Right cardiac atrium (tissue), 5 donors: ENCODE measurements around the gene CEP290. TPM values are rescaled to one million over a fixed set of nuclear protein-coding genes. Genes with fewer than 3 reads are reported as not detected.

ENCODE experiments used
- ATAC-seq, 2 donors: fragments of 200-7000 bp; cut with Tn5 transposase; one replicate each; pipeline versions ENCODE4 v1.8.0 to v1.9.1; 2020; ENCODE audit warnings: moderate library complexity in 2 of 2, mild to moderate bottlenecking in 1 of 2
- DNase-seq, 3 donors: peaks; one replicate each; pipeline ENCODE4 v3.0.0-alpha.2; 2020
- H3K27ac ChIP-seq: one replicate; pipeline ENCODE4 v1.5.1; 2013; ENCODE audit warnings: mild to moderate bottlenecking, low read length, control low read depth, moderate library complexity
- H3K27me3 ChIP-seq: one replicate; pipeline ENCODE4 v1.6.1; 2013; ENCODE audit not compliant: control insufficient read depth, insufficient read depth
- H3K4me1 ChIP-seq: one replicate; pipeline ENCODE4 v1.6.1; 2013; ENCODE audit warnings: low read length; ENCODE audit not compliant: control insufficient read depth, insufficient read depth
- H3K4me3 ChIP-seq: one replicate; pipeline ENCODE4 v1.5.1; 2013; ENCODE audit warnings: low read length, control low read depth
- H3K9me3 ChIP-seq: one replicate; pipeline ENCODE4 v1.6.1; 2013; ENCODE audit warnings: low read length; ENCODE audit not compliant: control insufficient read depth
- WGBS: extraction: QIAGEN DNeasy Blood & Tissue Kit; methylation state at CpG from one replicate; pipeline ENCODE4 v1.1.7; 2013; 5-methylcytosine and 5-hydroxymethylcytosine counted together
- intact Hi-C, 4 donors: fragments of 100-400 bp; cut with DNase I; formaldehyde crosslinking; loops; one replicate each; pipeline versions ENCODE4 v1.11.0 to v1.14.0; 2022 to 2023
- polyA plus RNA-seq: library from polyadenylated mRNA; stranded (reverse); fragments of 200-250 nt; gene quantifications from one replicate; pipeline ENCODE4 v1.2.3, GENCODE V29; 2013
- total RNA-seq, 4 donors: library from RNA; stranded (reverse); fragmentation: NEBNext Ultra II Directional; extraction: Animal tissue kit (Norgen Biotek cat#: 25700); gene quantifications; one replicate each; pipeline ENCODE4 v1.2.1, GENCODE V29; 2021
- donor health status: healthy with polysubstance abuse.
- donor health status: DM: no; HTN: yes; CAD: no.
- donor health status: DM: no; HTN: no; CAD: no.
- donor health status: DM: no; HTN: yes; CAD: no; lungs with severe emphysema.
- donor health status: DM: yes; HTN: yes; CAD: no.

CEP290 gene
- total and polyA plus RNA-seq, 5 donors: 4.4 to 10.4 (median 6.6) TPM

- H3K27me3 ChIP-seq: no peaks in the 10 kb centered on the region
- H3K9me3 ChIP-seq: no peaks in the 10 kb centered on the region
- no peak overlapping the region for H3K27ac ChIP-seq
- intact Hi-C loops: no loop called here
- DNase-seq (no peak), ATAC-seq (no peak)
- H3K4me1 ChIP-seq: no peaks in the 10 kb centered on the region
- 98% methylated on average over 2 of the region's 2 CpGs for WGBS
- H3K4me3 ChIP-seq: no peak overlapping the region
Measured at GRCh38 chr12:88167384-88167783, 25.5 kb upstream of the CEP290 start.

- Histone ChIP-seq H3K4me3 (no peak overlapping the region), H3K9me3 (no peaks in the 10 kb centered on the region), H3K4me1 (no peaks in the 10 kb centered on the region), H3K27me3 (no peaks in the 10 kb centered on the region), H3K27ac (no peak overlapping the region)
- ATAC-seq (no peak), DNase-seq (no peak)
- 75% methylated on average over 1 of the region's 1 CpG for WGBS
- intact Hi-C loops: no loop called here
Measured at GRCh38 chr12:88166179-88166578, 24.3 kb upstream of the CEP290 start.

- WGBS: 95% methylated on average over 2 of the region's 2 CpGs
- Histone ChIP-seq H3K9me3 (no peaks in the 10 kb centered on the region), H3K27ac (no peak overlapping the region), H3K4me3 (no peak overlapping the region), H3K4me1 (no peaks in the 10 kb centered on the region), H3K27me3 (no peaks in the 10 kb centered on the region)
- DNase-seq (no peak), ATAC-seq (no peak)
- intact Hi-C loops: no loop called here
Measured at GRCh38 chr12:88163371-88163770, 21.5 kb upstream of the CEP290 start.

- 98% methylated on average over 1 of the region's 1 CpG for WGBS
- Histone ChIP-seq H3K9me3 (no peaks in the 10 kb centered on the region), H3K4me3 (no peak overlapping the region), H3K27ac (no peak overlapping the region), H3K27me3 (no peaks in the 10 kb centered on the region), H3K4me1 (no peaks in the 10 kb centered on the region)
- intact Hi-C loops: loop anchor here in 1 of 4 donors (10.0 kb wide), 1 partner anchor 839 kb away; no protein-coding TSS in a partner anchor
- DNase-seq (no peak), ATAC-seq (no peak)
Measured at GRCh38 chr12:88156075-88156654, 14.3 kb upstream of the CEP290 start.

GRCh38 chr12:88153959-88154358 lies 12.1 kb upstream of the CEP290 start:
- ATAC-seq: no peak
- intact Hi-C loops: loop anchor here in 2 of 4 donors (5.0 to 10.0 kb wide), 2 partner anchors 841 to 843 kb away; no protein-coding TSS in a partner anchor

GRCh38 chr12:88150063-88150462 lies 8.2 kb upstream of the CEP290 start:
- WGBS: 96% methylated on average over 2 of the region's 2 CpGs
- intact Hi-C loops: loop anchor here in 2 of 4 donors (5.0 to 10.0 kb wide), 2 partner anchors 845 to 847 kb away; no protein-coding TSS in a partner anchor

More at GRCh38 chr12:88153959-88154358, 12.1 kb upstream of the CEP290 start:
- Histone ChIP-seq H3K27me3 (no peaks in the 10 kb centered on the region), H3K4me1 (no peaks in the 10 kb centered on the region), H3K9me3 (no peaks in the 10 kb centered on the region), H3K4me3 (no peak overlapping the region), H3K27ac (no peak overlapping the region)
- WGBS: 79% methylated on average over 3 of the region's 3 CpGs
- DNase-seq: no peak

GRCh38 chr12:88145567-88146505 lies 3.9 kb upstream of the CEP290 start:
- H3K4me3 ChIP-seq: no peak overlapping the region
- H3K27me3 ChIP-seq: no peaks in the 10 kb centered on the region
- H3K9me3 ChIP-seq: no peaks in the 10 kb centered on the region
- 81% methylated on average over 5 of the region's 5 CpGs for WGBS
- DNase-seq (no peak), ATAC-seq (no peak)
- H3K27ac ChIP-seq: no peak overlapping the region
- intact Hi-C loops: no loop called here
- no peaks in the 10 kb centered on the region for H3K4me1 ChIP-seq

More at GRCh38 chr12:88150063-88150462, 8.2 kb upstream of the CEP290 start:
- H3K9me3 ChIP-seq: no peaks in the 10 kb centered on the region
- ATAC-seq (no peak), DNase-seq (no peak)
- H3K27me3 ChIP-seq: no peaks in the 10 kb centered on the region
- no peak overlapping the region for H3K4me3 ChIP-seq
- H3K4me1 ChIP-seq: no peaks in the 10 kb centered on the region
- H3K27ac ChIP-seq: no peak overlapping the region

GRCh38 chr12:88144546-88145468 lies 2.9 kb upstream of the CEP290 start:
- ATAC-seq (no peak), DNase-seq (no peak)
- WGBS: 93% methylated on average over 3 of the region's 3 CpGs
- Histone ChIP-seq H3K27ac (no peak overlapping the region), H3K27me3 (no peaks in the 10 kb centered on the region), H3K4me1 (no peaks in the 10 kb centered on the region), H3K4me3 (no peak overlapping the region), H3K9me3 (no peaks in the 10 kb centered on the region)
- intact Hi-C loops: no loop called here

- DNase-seq (no peak), ATAC-seq (no peak)
- Histone ChIP-seq H3K9me3 (no peaks in the 10 kb centered on the region), H3K4me1 (no peaks in the 10 kb centered on the region), H3K27ac (no peak overlapping the region), H3K27me3 (no peaks in the 10 kb centered on the region), H3K4me3 (no peak overlapping the region)
- intact Hi-C loops: no loop called here
- WGBS: 95% methylated on average over 5 of the region's 5 CpGs
Measured at GRCh38 chr12:88144037-88144436, 2.1 kb upstream of the CEP290 start.

GRCh38 chr12:88142610-88142991 lies 713 bp upstream of the CEP290 start:
- H3K9me3 ChIP-seq: no peaks in the 10 kb centered on the region
- peak overlapping the region; percentile 83 for H3K4me3 ChIP-seq
- ATAC-seq (no peak), DNase-seq (peak; percentile 24 to 65 (median 56))
- intact Hi-C loops: no loop called here
- peak overlapping the region; percentile 70 for H3K27ac ChIP-seq
- no peaks in the 10 kb centered on the region for H3K4me1 ChIP-seq
- WGBS: under 1% methylated on average over 18 of the region's 18 CpGs
- H3K27me3 ChIP-seq: no peaks in the 10 kb centered on the region
